HCT116 (cell line): ENCODE measurements around the gene RGS17.
A peak's percentile ranks its signal among the peaks of the same experiment; 100 is the strongest.

ENCODE experiments used
- POLR2A ChIP-seq: IDR thresholded peaks from 2 replicates; pipeline ENCODE4 v1.7.0; 2011; ENCODE audit warnings: borderline replicate concordance; ENCODE audit not compliant: insufficient read depth, insufficient read length; ENCODE audit errors: extremely low read depth
- TF ChIP-seq, protein P1 (sequence below): IDR thresholded peaks from 2 replicates; pipeline ENCODE4 v1.6.1; 2012

DNA sequence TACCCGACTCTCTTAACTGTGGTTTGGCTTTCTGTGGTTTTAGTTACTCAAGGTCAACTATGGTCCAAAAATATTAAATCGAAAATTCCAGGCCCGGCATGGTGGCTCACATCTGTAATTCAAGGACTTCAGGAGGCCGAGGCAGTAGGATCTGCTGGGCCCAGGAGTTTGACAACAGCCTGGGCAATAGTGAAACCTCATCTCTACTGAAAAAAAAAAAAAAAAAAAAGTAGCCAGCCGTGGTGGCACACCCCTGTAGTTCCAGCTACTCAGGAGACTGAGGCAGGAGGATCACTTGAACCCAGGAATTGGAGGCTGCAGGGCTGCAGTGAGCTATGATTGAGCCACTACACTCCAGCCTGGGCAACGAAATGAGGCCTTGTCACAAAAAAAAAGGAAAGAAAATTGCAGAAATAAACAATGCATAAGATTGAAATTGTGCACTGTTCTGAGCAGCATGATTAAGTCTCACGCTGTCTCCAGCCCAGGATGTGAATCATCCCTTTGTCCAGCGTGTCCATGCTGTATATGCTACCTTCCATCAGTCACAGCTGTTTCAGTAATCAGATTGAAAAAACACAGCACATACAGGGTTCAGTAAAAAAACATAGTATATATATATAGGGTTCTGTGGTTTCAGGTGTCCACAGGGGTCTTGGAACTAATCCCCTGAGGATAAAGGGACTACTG lies 40.7 kb downstream of the RGS17 start:
- TF ChIP-seq, protein P1, sequence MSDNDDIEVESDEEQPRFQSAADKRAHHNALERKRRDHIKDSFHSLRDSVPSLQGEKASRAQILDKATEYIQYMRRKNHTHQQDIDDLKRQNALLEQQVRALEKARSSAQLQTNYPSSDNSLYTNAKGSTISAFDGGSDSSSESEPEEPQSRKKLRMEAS = peak; percentile 44; the same call in 1 of the 2 replicates
- TF ChIP-seq POLR2A = no peak
